HepG2 (cell line): ENCODE results near the gene PFN2.

Source experiments
- JUN ChIP-seq: sonication (generic); formaldehyde crosslinking; IDR thresholded peaks from 2 replicates; pipeline ENCODE4 v1.4.0; 2020; ENCODE audit warnings: mild to moderate bottlenecking, missing genetic modification reagents
- MXI1 ChIP-seq: IDR thresholded peaks from 3 replicates; pipeline ENCODE4 v1.6.1; 2012; ENCODE audit warnings: low read depth, low read length, inconsistent platforms, borderline replicate concordance
- NR2C2 ChIP-seq: sonication (generic); formaldehyde crosslinking; IDR thresholded peaks from 2 replicates; pipeline ENCODE4 v1.4.0; 2020; ENCODE audit warnings: missing genetic modification reagents, mild to moderate bottlenecking, moderate library complexity, borderline replicate concordance
- POLR2AphosphoS5 ChIP-seq: IDR thresholded peaks from 2 replicates; pipeline ENCODE4 v1.6.1; 2012; ENCODE audit warnings: low read depth, low read length
- ZNF274 ChIP-seq: sonication (generic); formaldehyde crosslinking; IDR thresholded peaks from 2 replicates; pipeline ENCODE4 v1.5.1; 2020; ENCODE audit warnings: mild to moderate bottlenecking, missing genetic modification reagents
- ZNF589 ChIP-seq: sonication (generic); formaldehyde crosslinking; conservative IDR thresholded peaks from 2 replicates; pipeline ENCODE4 v1.8.0; 2022; ENCODE audit warnings: mild to moderate bottlenecking, moderate library complexity, missing genetic modification reagents
- TF ChIP-seq, protein P1 (sequence below): sonication (generic); formaldehyde crosslinking; IDR thresholded peaks from 2 replicates; pipeline ENCODE4 v1.8.1; 2022; ENCODE audit warnings: low read depth, mild to moderate bottlenecking, missing genetic modification reagents
- TF ChIP-seq, protein P2 (sequence below): sonication (generic); formaldehyde crosslinking; IDR thresholded peaks from 2 replicates; pipeline ENCODE4 v1.5.0; 2020; ENCODE audit warnings: mild to moderate bottlenecking, missing genetic modification reagents, borderline replicate concordance
- TF ChIP-seq, protein P3 (sequence below): sonication (generic); formaldehyde crosslinking; IDR thresholded peaks from 2 replicates; pipeline ENCODE4 v1.5.0; 2020; ENCODE audit warnings: mild to moderate bottlenecking, missing genetic modification reagents, moderate library complexity

DNA sequence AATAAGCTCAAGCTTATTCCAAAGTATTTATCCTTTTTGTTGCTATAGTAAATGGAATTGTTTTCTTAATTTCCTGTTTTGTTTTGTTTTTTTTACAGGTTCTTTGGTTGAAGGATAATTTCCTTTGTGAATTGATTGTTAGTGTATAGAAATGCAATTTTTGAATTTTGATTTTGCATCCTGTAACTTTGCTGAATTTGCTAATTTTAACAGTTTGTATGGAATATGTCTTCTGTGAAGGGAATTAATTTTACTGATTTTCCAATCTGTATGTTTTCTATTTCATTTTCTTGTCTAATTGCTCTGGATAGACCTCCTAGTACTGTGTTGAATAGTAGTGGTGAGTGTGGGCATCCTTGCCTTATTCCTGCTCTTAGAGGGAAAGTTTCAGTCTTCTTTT is 28.3 kb downstream of the PFN2 start:
- TF ChIP-seq NR2C2 (CRISPR knock-in tag) (no peak), JUN (CRISPR knock-in tag) (no peak), MXI1 (no peak), ZNF589 (CRISPR knock-in tag) (no peak), POLR2AphosphoS5 (no peak), ZNF274 (CRISPR knock-in tag) (no peak)
- TF ChIP-seq, protein P1, sequence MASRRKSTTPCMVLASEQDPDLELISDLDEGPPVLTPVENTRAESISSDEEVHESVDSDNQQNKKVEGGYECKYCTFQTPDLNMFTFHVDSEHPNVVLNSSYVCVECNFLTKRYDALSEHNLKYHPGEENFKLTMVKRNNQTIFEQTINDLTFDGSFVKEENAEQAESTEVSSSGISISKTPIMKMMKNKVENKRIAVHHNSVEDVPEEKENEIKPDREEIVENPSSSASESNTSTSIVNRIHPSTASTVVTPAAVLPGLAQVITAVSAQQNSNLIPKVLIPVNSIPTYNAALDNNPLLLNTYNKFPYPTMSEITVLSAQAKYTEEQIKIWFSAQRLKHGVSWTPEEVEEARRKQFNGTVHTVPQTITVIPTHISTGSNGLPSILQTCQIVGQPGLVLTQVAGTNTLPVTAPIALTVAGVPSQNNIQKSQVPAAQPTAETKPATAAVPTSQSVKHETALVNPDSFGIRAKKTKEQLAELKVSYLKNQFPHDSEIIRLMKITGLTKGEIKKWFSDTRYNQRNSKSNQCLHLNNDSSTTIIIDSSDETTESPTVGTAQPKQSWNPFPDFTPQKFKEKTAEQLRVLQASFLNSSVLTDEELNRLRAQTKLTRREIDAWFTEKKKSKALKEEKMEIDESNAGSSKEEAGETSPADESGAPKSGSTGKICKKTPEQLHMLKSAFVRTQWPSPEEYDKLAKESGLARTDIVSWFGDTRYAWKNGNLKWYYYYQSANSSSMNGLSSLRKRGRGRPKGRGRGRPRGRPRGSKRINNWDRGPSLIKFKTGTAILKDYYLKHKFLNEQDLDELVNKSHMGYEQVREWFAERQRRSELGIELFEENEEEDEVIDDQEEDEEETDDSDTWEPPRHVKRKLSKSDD (CRISPR knock-in tag) = no peak
- TF ChIP-seq, protein P2, sequence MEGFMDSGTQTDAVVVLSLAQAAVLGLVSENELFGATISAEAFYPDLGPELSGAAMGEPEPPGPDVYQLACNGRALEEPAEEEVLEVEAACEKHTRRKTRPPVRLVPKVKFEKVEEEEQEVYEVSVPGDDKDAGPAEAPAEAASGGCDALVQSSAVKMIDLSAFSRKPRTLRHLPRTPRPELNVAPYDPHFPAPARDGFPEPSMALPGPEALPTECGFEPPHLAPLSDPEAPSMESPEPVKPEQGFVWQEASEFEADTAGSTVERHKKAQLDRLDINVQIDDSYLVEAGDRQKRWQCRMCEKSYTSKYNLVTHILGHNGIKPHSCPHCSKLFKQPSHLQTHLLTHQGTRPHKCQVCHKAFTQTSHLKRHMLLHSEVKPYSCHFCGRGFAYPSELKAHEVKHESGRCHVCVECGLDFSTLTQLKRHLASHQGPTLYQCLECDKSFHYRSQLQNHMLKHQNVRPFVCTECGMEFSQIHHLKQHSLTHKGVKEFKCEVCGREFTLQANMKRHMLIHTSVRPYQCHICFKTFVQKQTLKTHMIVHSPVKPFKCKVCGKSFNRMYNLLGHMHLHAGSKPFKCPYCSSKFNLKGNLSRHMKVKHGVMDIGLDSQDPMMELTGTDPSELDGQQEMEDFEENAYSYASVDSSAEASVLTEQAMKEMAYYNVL (CRISPR knock-in tag) = no peak
- TF ChIP-seq, protein P3, sequence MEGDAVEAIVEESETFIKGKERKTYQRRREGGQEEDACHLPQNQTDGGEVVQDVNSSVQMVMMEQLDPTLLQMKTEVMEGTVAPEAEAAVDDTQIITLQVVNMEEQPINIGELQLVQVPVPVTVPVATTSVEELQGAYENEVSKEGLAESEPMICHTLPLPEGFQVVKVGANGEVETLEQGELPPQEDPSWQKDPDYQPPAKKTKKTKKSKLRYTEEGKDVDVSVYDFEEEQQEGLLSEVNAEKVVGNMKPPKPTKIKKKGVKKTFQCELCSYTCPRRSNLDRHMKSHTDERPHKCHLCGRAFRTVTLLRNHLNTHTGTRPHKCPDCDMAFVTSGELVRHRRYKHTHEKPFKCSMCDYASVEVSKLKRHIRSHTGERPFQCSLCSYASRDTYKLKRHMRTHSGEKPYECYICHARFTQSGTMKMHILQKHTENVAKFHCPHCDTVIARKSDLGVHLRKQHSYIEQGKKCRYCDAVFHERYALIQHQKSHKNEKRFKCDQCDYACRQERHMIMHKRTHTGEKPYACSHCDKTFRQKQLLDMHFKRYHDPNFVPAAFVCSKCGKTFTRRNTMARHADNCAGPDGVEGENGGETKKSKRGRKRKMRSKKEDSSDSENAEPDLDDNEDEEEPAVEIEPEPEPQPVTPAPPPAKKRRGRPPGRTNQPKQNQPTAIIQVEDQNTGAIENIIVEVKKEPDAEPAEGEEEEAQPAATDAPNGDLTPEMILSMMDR (CRISPR knock-in tag) = no peak
